Measurements from ENCODE around the gene RPS23.

RPS23 gene

GRCh38 chr5:82234885-82235284, 43.3 kb downstream of the RPS23 start:
- H3K9me3 Mint-ChIP-seq, result no peaks in the 10 kb centered on the region
- H3K36me3 Mint-ChIP-seq (ENCODE audit: low read depth), result no peaks in the 10 kb centered on the region
- H3K4me1 Mint-ChIP-seq (ENCODE audit: low read depth), result no peaks in the 10 kb centered on the region
- no peaks in the 10 kb centered on the region for H3K27me3 Mint-ChIP-seq
- no peak overlapping the region for H3K4me3 Mint-ChIP-seq
- no peak overlapping the region for H3K27ac Mint-ChIP-seq

DNA sequence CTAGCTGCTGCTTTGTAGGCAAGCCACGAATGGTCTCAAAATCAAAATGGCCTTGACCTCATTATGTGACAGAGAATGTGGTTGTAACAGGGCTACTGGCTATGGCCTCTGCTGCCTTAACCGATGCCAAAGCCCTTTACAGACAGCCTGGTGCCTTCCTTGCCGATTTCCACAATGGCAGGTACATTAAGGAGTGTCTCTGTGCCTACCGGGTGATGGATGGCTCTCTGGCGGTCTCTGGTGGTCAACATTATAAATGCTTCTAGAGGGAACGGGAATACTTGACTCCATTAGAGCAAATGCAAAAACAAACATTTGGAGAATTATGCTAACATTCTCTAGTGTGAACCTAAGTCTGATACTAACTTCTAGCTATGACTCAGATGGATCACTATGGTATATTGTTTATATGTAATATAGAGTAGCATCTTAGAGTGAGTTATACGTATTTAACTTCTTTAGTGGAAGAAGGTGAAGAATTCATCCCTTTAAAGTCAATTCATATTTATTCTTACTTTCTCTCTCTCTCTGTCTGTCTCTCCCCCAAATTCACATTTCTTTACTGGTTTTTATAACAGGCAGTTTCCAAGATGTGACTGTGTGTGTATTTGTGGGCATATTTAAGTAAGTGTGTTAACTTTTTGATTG, 52.5 kb downstream of the RPS23 start:
- Mint-ChIP-seq H3K27me3 (no peaks in the 10 kb centered on the region), H3K36me3 (ENCODE audit: low read depth) (no peaks in the 10 kb centered on the region), H3K27ac (no peak overlapping the region)

More for the DNA sequence above, 52.5 kb downstream of the RPS23 start:
- peaks cover 4% of the 10 kb centered on the region for H3K4me1 Mint-ChIP-seq (ENCODE audit: low read depth)
- no peaks in the 10 kb centered on the region for H3K9me3 Mint-ChIP-seq
- no peak overlapping the region for H3K4me3 Mint-ChIP-seq

Data from stimulated activated naive CD8-positive, alpha-beta T cell treated with anti-CD3 and anti-CD28 coated beads, Interleukin-15, Interleukin-2, amounts not matched to agents 100 ng/mL and 50 ng/mL, for 24 hours (primary cell).